Activated CD8-positive, alpha-beta memory T cell treated with anti-CD3 and anti-CD28 coated beads for 36 hours (primary cell): ENCODE data around the gene GUF1. TPM values are rescaled to one million over a fixed set of nuclear protein-coding genes. Genes with fewer than 3 reads are reported as not detected.
"Not testable (repeated sequence)": the region's sequence is repeated elsewhere in the genome, so short reads cannot be mapped to it uniquely, and the experiment has no call there.

ENCODE experiments used
- CTCF ChIA-PET: fragments of 350-600 bp; sonication (Branson Sonifier 250); formaldehyde crosslinking; loops from one replicate; lab custom pipeline; 2021; ENCODE audit warnings: antibody characterized with exemption; lab: Charles Lee
- POLR2A ChIA-PET: fragments of 350-600 bp; sonication (Branson Sonifier 250); formaldehyde crosslinking; loops from one replicate; lab custom pipeline; 2021; ENCODE audit warnings: antibody characterized with exemption; lab: Charles Lee
- total RNA-seq, 2 experiments: library from RNA; stranded (reverse); gene quantifications; one replicate each; pipeline ENCODE4 v1.2.3, GENCODE V29; 2021

Gene GUF1
- total RNA-seq, 2 experiments from 2014 or later, result 48.5 to 48.6 TPM

DNA sequence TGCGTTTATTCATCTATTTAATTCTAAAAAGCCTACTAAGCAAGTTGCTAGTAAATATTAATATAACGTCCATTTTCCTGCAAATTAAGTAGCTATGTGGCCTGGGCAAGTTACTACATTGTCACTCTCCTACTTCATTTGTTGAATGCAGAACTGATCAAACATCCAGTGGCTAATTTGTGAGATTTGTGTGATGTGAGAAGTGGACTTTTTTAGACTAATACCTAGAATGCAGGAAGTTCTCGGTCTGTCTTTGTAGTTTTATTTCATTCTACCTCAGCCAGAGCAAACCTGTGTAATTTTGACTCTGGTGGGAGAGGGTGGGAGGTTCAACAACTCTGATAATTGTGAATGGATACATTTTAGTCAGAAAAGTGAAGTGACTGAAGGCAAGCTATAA is 840 bp downstream of the GUF1 start:
- ChIA-PET CTCF (no interaction called here), POLR2A (interaction anchor here (1.4 to 1.7 kb wide), 2 partner anchors 15 to 40 kb away, joined by 3 to 4 read pairs; no protein-coding TSS in a partner anchor)

DNA sequence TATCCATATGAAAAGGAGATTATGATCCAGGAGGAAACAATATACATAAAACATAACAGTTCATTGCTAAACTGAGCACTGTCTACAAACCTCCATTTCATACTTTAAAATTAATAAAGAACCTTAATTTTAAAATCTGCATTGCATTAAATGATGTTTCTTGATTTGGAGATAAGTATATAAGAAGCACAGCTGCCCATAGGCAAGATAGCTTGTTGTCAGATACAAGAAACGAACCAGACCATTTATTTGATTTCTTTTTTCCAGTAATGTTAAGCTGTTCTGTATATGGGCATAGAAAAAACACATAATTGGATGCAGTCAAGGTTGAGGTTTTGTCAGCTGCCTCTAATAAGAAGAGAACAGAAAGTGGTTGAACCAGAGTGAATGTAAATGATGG is 6.4 kb downstream of the GUF1 start:
- POLR2A ChIA-PET, result no interaction called here
- CTCF ChIA-PET, result no interaction called here

DNA sequence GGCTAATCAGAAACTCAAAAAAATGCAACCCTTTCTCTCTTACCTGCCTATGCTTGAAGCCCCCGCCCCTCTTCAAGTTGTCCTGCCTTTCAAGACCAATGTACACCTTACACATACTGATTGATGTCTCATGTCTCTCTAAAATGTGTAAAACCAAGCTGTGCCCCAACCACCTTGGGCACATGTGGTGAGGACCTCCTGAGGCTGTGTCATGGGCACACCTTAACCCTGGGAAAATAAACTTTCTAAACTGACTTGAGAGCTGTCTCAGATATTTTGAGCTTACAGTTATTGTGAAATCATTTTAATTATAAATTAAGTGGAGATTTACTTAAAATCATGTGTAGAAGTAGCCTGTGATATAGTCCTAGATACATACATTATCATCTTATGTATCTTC is 22.2 kb downstream of the GUF1 start:
- POLR2A ChIA-PET, result no interaction called here
- CTCF ChIA-PET, result no interaction called here

DNA sequence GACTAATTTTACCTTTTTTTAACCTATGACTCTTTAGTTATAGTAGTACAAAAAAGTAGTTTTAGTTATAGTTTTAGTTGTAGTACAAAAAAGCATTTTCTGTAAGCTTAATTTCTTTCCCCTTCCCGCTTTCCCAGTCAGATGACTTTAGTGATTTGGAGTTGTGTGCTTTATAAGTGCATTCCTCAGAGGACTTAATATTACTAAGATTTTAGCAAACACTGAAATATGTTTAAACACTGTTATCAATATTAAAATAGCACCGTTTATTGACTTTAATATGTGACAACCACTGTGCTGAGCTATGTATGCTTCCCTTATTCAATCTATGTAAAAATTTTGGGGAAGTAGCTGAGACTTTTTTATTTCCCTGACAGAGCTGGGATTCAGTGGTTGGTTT is 22.8 kb downstream of the GUF1 start:
- ChIA-PET CTCF (interaction anchor here (1.0 kb wide), 1 partner anchor 23 kb away, joined by 3 read pairs; the partner anchor contains the start of gene GUF1), POLR2A (no interaction called here)

DNA sequence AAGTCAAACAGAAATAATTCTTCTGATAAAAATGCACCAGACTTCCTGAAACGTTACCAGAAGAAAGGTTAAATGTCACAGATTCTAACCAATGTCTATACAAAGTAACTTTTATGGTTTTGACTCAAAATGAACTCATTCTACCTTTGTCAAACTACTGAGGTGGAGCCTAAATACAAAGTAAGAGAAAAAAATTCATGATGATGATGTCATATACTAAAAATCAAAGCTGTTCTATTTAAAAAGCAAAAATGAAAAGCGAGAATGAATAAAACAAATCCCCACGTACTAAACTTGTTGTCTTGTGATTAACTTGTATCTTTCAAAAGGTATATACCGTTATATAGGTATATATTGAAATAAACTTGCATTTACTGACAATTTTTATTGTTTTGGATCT is 26.5 kb downstream of the GUF1 start:
- ChIA-PET CTCF (no interaction called here), POLR2A (no interaction called here)

GRCh38 chr4:44713125-44713524 is 34.9 kb downstream of the GUF1 start:
- POLR2A ChIA-PET, result no interaction called here
- CTCF ChIA-PET, result no interaction called here

GRCh38 chr4:44716597-44716996 is 38.4 kb downstream of the GUF1 start:
- ChIA-PET POLR2A (no interaction called here), CTCF (no interaction called here)

- ChIA-PET CTCF (no interaction called here), POLR2A (no interaction called here)
Observed at GRCh38 chr4:44720371-44720770, 42.2 kb downstream of the GUF1 start.

GRCh38 chr4:44722001-44722400 is 43.8 kb downstream of the GUF1 start:
- ChIA-PET CTCF (no interaction called here), POLR2A (no interaction called here)

- POLR2A ChIA-PET, result interaction anchor here (1.0 kb wide), 1 partner anchor 47 kb away, joined by 7 read pairs; the partner anchor contains the start of gene GUF1
- CTCF ChIA-PET, result interaction anchor here (0.6 kb wide), 1 partner anchor 107 kb away, joined by 3 read pairs; no protein-coding TSS in a partner anchor
Observed at GRCh38 chr4:44725166-44725565, 46.9 kb downstream of the GUF1 start.

- POLR2A ChIA-PET, result interaction anchor here (1.0 kb wide), 1 partner anchor 48 kb away, joined by 7 read pairs; the partner anchor contains the start of gene GUF1
- CTCF ChIA-PET, result no interaction called here
Observed at GRCh38 chr4:44725726-44726037, 47.5 kb downstream of the GUF1 start.

DNA sequence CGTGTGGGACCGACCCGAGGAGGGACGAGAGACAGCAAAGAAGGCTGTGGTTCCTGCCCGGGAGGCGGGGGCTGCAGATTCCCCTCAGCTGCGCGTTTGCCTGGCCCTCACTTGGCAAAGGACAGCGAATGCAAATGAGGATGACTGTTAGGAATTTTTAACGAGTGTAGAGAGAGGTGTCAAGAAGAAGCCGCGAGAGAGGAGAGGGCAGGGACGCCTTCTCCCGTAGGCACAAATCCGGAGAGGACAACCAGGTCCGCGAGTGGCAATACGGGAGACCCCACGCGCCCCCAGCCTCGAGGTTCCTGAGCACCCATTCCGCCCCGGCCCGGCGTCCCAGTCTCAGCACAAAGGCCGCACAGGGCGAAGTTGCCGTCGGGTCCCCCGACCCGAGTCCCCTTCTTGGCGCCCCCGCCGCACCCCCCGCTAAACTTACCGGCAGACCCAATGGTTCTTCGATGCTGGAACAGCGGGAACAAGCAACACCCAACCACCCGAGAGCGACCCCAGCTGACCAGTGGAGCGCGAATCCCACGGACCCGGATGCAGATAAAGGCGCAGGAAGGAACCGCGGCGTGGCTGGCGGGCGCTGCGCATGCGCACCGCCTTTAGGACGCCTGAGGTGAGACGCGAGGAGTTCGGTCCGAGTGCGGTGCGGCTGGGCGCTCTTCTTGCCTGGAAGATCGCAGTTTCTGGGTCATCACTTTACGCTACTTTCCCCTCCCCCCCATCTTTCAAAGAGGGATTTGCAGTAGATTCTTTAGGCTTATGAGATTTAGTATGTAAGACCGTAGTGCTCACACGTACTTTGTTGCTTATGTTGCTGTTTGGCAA is 48.0 kb downstream of the GUF1 start, which contains the start of gene GNPDA2:
TSS of gene GNPDA2 (minus strand) at position 519 of the 834 bp plus-strand sequence. CDS start 4,349 bp downstream, outside the sequence.
- CTCF ChIA-PET, result no interaction called here
- POLR2A ChIA-PET, result interaction anchor here (1.0 to 1.3 kb wide), 2 partner anchors 48 kb away, joined by 4 to 7 read pairs; partner anchors contain the start of gene GUF1

- ChIA-PET POLR2A (interaction anchor here (1.3 kb wide), 1 partner anchor 49 kb away, joined by 4 read pairs; the partner anchor contains the start of gene GUF1), CTCF (no interaction called here)
Observed at GRCh38 chr4:44727471-44727870, 49.3 kb downstream of the GUF1 start.

DNA sequence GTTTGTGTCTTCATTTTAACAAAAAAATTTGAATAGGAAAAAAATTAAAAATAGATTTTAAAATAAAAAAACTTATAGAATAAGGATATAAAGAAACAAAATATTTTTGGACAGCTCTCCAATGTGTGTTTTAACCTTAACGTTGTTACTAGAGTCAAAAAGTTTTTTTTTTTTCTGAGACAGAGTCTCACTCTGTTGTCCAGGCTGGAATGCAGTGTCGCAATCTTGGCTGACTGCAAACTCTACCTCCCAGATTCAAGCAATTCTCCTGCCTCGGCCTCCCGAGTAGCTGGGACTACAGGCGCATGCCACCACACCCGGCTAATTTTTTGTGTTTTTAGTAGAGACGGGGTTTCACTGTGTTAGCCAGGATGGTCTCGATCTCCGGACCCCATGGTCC is 50.5 kb downstream of the GUF1 start:
- CTCF ChIA-PET, result not testable (repeated sequence)

DNA sequence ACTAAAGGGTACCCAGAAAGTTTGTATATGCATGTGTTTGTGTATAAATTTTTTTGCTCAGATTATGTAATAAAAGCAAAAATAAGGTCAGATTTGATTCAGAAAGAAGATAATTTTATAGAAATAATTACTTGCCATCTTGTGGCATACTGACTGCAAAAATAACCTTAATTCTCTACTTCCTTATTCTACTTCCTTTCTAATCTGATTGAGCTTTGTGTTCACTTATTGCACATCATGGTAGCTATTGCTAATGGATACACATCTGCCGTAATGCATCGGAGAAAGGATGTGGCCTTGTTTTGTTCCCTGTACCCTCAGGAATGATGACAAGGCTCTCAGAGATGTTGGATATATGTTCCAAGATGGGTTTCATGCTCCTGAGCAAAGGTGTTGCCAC is 58.7 kb downstream of the GUF1 start:
- POLR2A ChIA-PET, result no interaction called here
- CTCF ChIA-PET, result no interaction called here

More for the DNA sequence above, 50.5 kb downstream of the GUF1 start:
- POLR2A ChIA-PET, result not testable (repeated sequence)

GRCh38 chr4:44738615-44739014 is 60.4 kb downstream of the GUF1 start:
- CTCF ChIA-PET, result no interaction called here
- POLR2A ChIA-PET, result no interaction called here

DNA sequence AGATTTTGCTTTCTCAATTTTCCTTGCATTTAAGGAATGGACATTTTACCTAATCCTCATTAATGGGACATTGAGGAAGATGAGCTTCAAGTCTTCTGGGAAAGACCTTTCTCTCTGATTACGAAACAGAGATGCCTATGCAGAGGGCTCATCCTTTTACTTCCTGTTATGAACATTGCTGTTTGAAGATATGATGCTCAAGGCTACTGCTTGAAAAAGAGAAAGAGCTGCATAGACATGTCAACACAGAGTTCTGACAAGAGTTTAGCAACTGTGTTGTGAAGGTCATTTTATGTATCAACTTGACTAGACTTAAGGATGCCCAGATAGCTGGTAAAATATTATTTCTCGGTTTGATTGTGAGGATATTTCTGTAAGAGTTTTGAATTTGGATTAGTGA is 62.0 kb downstream of the GUF1 start:
- CTCF ChIA-PET, result no interaction called here
- POLR2A ChIA-PET, result no interaction called here
